HepG2 (cell line): Measurements from ENCODE around the gene IAH1. TPM values are rescaled to one million over a fixed set of nuclear protein-coding genes. Genes with fewer than 3 reads are reported as not detected.

Experiments
- ATAC-seq: fragments of 200-7000 bp; cut with Tn5 transposase; 3 replicates; pipeline ENCODE4 v1.9.1; 2020; ENCODE audit warnings: mild to moderate bottlenecking, moderate library complexity
- BruUV-seq: library from RNA; stranded (reverse); fragments of 400-500 nt; replicated peaks from 2 replicates; lab custom pipeline; 2021; lab: Mats Ljungman, UMichigan
- CTCF ChIA-PET: fragments of 300-600 bp; formaldehyde crosslinking; extraction: SDS; loops from one replicate; lab custom pipeline; 2021; ENCODE audit warnings: low total read pairs, inconsistent platforms, low intra/inter-chr PET ratio; lab: Yijun Ruan, JAX
- POLR2A ChIA-PET: fragments of 350-600 bp; sonication (Branson Sonifier 250); formaldehyde crosslinking; loops from one replicate; lab custom pipeline; 2020; ENCODE audit warnings: antibody characterized with exemption, inconsistent platforms; lab: Yijun Ruan, JAX
- DNase-seq: peaks from one replicate; pipeline ENCODE4 v3.0.0-alpha.2; 2015; ENCODE audit warnings: low spot score
- FAIRE-seq: peaks from 3 replicates; lab custom pipeline; 2011; peaks lifted over from hg19 to GRCh38; lab: Jason Lieb, UNC
- H2AFZ ChIP-seq: one replicate; pipeline ENCODE4 v1.6.1; 2011; ENCODE audit warnings: low read length, inconsistent platforms
- H3K27ac ChIP-seq: fragments of 300-600 bp; 3 replicates; pipeline ENCODE4 v1.8.0; 2011; ENCODE audit warnings: mixed run types, mild to moderate bottlenecking, mixed read lengths, low read length, inconsistent platforms; ENCODE audit not compliant: insufficient read depth; ENCODE audit errors: extremely low read length
- H3K27me3 ChIP-seq, 2 experiments: fragments of 200-600 bp in 1 of 2; 2 replicates in 1 of 2; 3 replicates in 1 of 2; pipeline versions ENCODE4 v1.6.0 to v1.8.0; 2011; ENCODE audit warnings: low read length in 2 of 2, mild to moderate bottlenecking in 2 of 2, moderate library complexity in 2 of 2, inconsistent platforms in 1 of 2; ENCODE audit not compliant: insufficient read depth in 2 of 2, control insufficient read depth in 1 of 2
- H3K36me3 ChIP-seq, 2 experiments: fragments of 200-600 bp in 1 of 2; replicated peaks in 1 of 2; 2 replicates in 1 of 2; 3 replicates in 1 of 2; pipeline versions ENCODE4 v1.5.1 to v1.8.0; 2011; ENCODE audit warnings: low read length in 2 of 2, inconsistent platforms in 1 of 2; ENCODE audit not compliant: insufficient read depth in 2 of 2, control insufficient read depth in 1 of 2
- H3K4me1 ChIP-seq: 2 replicates; pipeline ENCODE4 v1.5.1; 2012; ENCODE audit warnings: low read length, inconsistent platforms; ENCODE audit not compliant: insufficient read depth
- H3K4me2 ChIP-seq: 2 replicates; pipeline ENCODE4 v1.6.0; 2011; ENCODE audit warnings: low read depth, low read length, inconsistent platforms
- H3K4me3 ChIP-seq, 3 experiments: fragments of 200-600 bp in 1 of 3; sonication (generic), shearing (Covaris generic) in 1 of 3; replicated peaks in 1 of 3; 2 replicates each; pipeline ENCODE4 v1.5.1; 2011 to 2016; ENCODE audit warnings: low read length in 3 of 3, inconsistent platforms in 2 of 3, low read depth in 2 of 3, mild to moderate bottlenecking in 2 of 3, control low read depth in 1 of 3, mixed read lengths in 1 of 3; ENCODE audit not compliant: insufficient read depth in 1 of 3
- H3K79me2 ChIP-seq: one replicate; pipeline ENCODE4 v1.6.1; 2011; ENCODE audit warnings: low read length, inconsistent platforms; ENCODE audit not compliant: insufficient read depth
- H3K9ac ChIP-seq: 2 replicates; pipeline ENCODE4 v1.6.0; 2011; ENCODE audit warnings: mild to moderate bottlenecking, low read depth, low read length, inconsistent platforms; ENCODE audit not compliant: insufficient read depth
- H3K9me3 ChIP-seq: 2 replicates; pipeline ENCODE4 v1.5.1; 2012; ENCODE audit warnings: mild to moderate bottlenecking, low read length
- H4K20me1 ChIP-seq: 2 replicates; pipeline ENCODE4 v1.6.0; 2011; ENCODE audit warnings: inconsistent platforms, mild to moderate bottlenecking, low read length, moderate library complexity; ENCODE audit not compliant: insufficient read depth
- CSRNP2 ChIP-seq: sonication (generic); formaldehyde crosslinking; conservative IDR thresholded peaks from 2 replicates; pipeline ENCODE4 v1.8.0; 2022; ENCODE audit warnings: low read depth, missing genetic modification reagents
- EEA1 ChIP-seq: sonication (generic); formaldehyde crosslinking; IDR thresholded peaks from 2 replicates; pipeline ENCODE4 v1.5.1; 2020; ENCODE audit warnings: mild to moderate bottlenecking, missing genetic modification reagents, borderline replicate concordance
- ERF ChIP-seq: IDR thresholded peaks from 2 replicates; pipeline ENCODE4 v1.6.1; 2018; ENCODE audit warnings: missing biosample characterization, missing genetic modification reagents
- HIVEP1 ChIP-seq: sonication (generic); formaldehyde crosslinking; IDR thresholded peaks from 2 replicates; pipeline ENCODE4 v1.4.0; 2020; ENCODE audit warnings: mild to moderate bottlenecking, missing genetic modification reagents
- HNRNPH1 ChIP-seq: fragments of 200-400 bp; formaldehyde crosslinking; optimal IDR thresholded peaks from 2 replicates; pipeline ENCODE3; 2017; ENCODE audit warnings: mild to moderate bottlenecking, low read depth, low read length
- NCOA2 ChIP-seq: sonication (generic); formaldehyde crosslinking; IDR thresholded peaks from 2 replicates; pipeline ENCODE4 v1.8.0; 2022; ENCODE audit warnings: inconsistent platforms
- ZKSCAN8 ChIP-seq: IDR thresholded peaks from 2 replicates; pipeline ENCODE4 v1.6.1; 2016; ENCODE audit warnings: borderline replicate concordance, missing genetic modification reagents, missing compliant biosample characterization
- ZNF317 ChIP-seq: sonication (generic); formaldehyde crosslinking; IDR thresholded peaks from 2 replicates; pipeline ENCODE4 v1.5.0; 2020; ENCODE audit warnings: mild to moderate bottlenecking, missing genetic modification reagents
- ZNF660 ChIP-seq: sonication (generic); formaldehyde crosslinking; IDR thresholded peaks from 2 replicates; pipeline ENCODE4 v1.5.1; 2020; ENCODE audit warnings: mild to moderate bottlenecking, low read depth, missing genetic modification reagents, borderline replicate concordance
- ZNF672 ChIP-seq: sonication (generic); formaldehyde crosslinking; IDR thresholded peaks from 2 replicates; pipeline ENCODE4 v1.8.1; 2022; ENCODE audit warnings: missing genetic modification reagents
- ZNF704 ChIP-seq: sonication (generic); formaldehyde crosslinking; IDR thresholded peaks from 2 replicates; pipeline ENCODE4 v1.8.1; 2023; ENCODE audit warnings: mild to moderate bottlenecking, inconsistent platforms, moderate library complexity, missing genetic modification reagents, borderline replicate concordance
- WGBS: methylation state at CpG from one replicate; pipeline ENCODE4 v1.1.6; 2017; ENCODE audit warnings: low lambda C conversion rate; 5-methylcytosine and 5-hydroxymethylcytosine counted together
- in situ Hi-C: cut with HindIII; loops from 2 replicates; pipeline ENCODE4 v1.10.0; 2017; ENCODE audit warnings: low pct_unique_long_range_greater_than_20kb; ENCODE audit not compliant: extremely low pct_ligation_motif_present
- intact Hi-C: fragments of 100-400 bp; cut with micrococcal nuclease; formaldehyde crosslinking; loops from one replicate; pipeline ENCODE4 v1.10.0; 2022; ENCODE audit not compliant: unreplicated experiment
- polyA plus RNA-seq, 8 experiments: library from polyadenylated mRNA; depleted of rRNA in 3 of 8; stranded (reverse) in 7 of 8; unstranded in 1 of 8; fragments of >200 nt; fragmentation: Illumina TruSeq in 4 of 8; extraction: Trizol in 4 of 8; gene quantifications; 2 replicates each; pipeline versions ENCODE4 v1.2.1 to v1.2.3, GENCODE V29; 2011 to 2016; ENCODE audit warnings: low read depth in 4 of 8, missing spikeins in 1 of 8, mixed read lengths in 1 of 8; ENCODE audit not compliant: insufficient read depth in 1 of 8
- total RNA-seq, 5 experiments: library from RNA; depleted of rRNA; stranded (reverse); fragments of >200 nt; fragmentation: Illumina TruSeq; extraction: Trizol; gene quantifications; 2 replicates each; pipeline ENCODE4 v1.2.3, GENCODE V29; 2016; ENCODE audit warnings: low read depth in 1 of 5

IAH1 gene
- total and polyA plus RNA-seq, 2 of the 13 experiments (the other 11 are each of a cell fraction or from before 2014, with no cell fraction given) = 43.6 to 44.4 TPM

GRCh38 chr2:9518780-9519179 lies 44.4 kb downstream of the IAH1 start (continued):
- no peak for TF ChIP-seq HNRNPH1
- TF ChIP-seq, all 625 proteins: peak for 2

GRCh38 chr2:9519250-9519649 lies 44.9 kb downstream of the IAH1 start:
- no peaks in the 10 kb centered on the region for H3K4me1 ChIP-seq
- ATAC-seq (no peak), DNase-seq (no peak), FAIRE-seq (no peak)
- no peaks in the 10 kb centered on the region for H3K27me3 ChIP-seq
- no peak overlapping the region for H2AFZ ChIP-seq
- no peaks in the 10 kb centered on the region for H3K79me2 ChIP-seq
- no TSS peak for BruUV-seq
- H3K4me2 ChIP-seq = no peak overlapping the region
- no peak overlapping the region for H3K27ac ChIP-seq
- POLR2A ChIA-PET = no interaction called here
- H3K4me3 ChIP-seq = no peak overlapping the region
- no peaks in the 10 kb centered on the region for H4K20me1 ChIP-seq
- in situ Hi-C loops (no loop called here), intact Hi-C loops (no loop called here)
- CTCF ChIA-PET = no interaction called here
- TF ChIP-seq ZKSCAN8 (CRISPR knock-in tag) (no peak), ERF (CRISPR knock-in tag) (no peak), ZNF672 (CRISPR knock-in tag) (no peak), EEA1 (no peak), NCOA2 (CRISPR knock-in tag) (no peak), ZNF704 (CRISPR knock-in tag) (no peak), ZNF317 (CRISPR knock-in tag) (no peak), CSRNP2 (CRISPR knock-in tag) (no peak), HIVEP1 (CRISPR knock-in tag) (no peak), ZNF660 (CRISPR knock-in tag) (no peak)
- WGBS = 96% methylated on average over 2 of the region's 2 CpGs
- no peaks in the 10 kb centered on the region for H3K9me3 ChIP-seq
- H3K9ac ChIP-seq = no peak overlapping the region
- peaks cover 11 to 56% of the 10 kb centered on the region in 2 experiments for H3K36me3 ChIP-seq
